A673 (cell line): ENCODE results near the gene PRND. TPM values are rescaled to one million over a fixed set of nuclear protein-coding genes. Genes with fewer than 3 reads are reported as not detected.
"Not testable (repeated sequence)": the region's sequence is repeated elsewhere in the genome, so short reads cannot be mapped to it uniquely, and the experiment has no call there.

Experiments
- BruUV-seq: library from RNA; stranded (reverse); fragments of 400-500 nt; replicated peaks from 2 replicates; lab custom pipeline; 2021; lab: Mats Ljungman, UMichigan
- CTCF ChIA-PET: fragments of 300-600 bp; sonication (Branson Sonifier 250); formaldehyde crosslinking; loops from one replicate; lab custom pipeline; 2022; ENCODE audit warnings: antibody characterized with exemption; lab: Charles Lee
- POLR2A ChIA-PET: fragments of 300-600 bp; sonication (Branson Sonifier 250); formaldehyde crosslinking; loops from one replicate; lab custom pipeline; 2022; ENCODE audit warnings: antibody characterized with exemption; ENCODE audit not compliant: low non-redundant PET; lab: Charles Lee
- DNase-seq: peaks from one replicate; pipeline ENCODE4 v3.0.0-alpha.2; 2015; ENCODE audit warnings: low spot score
- H3K27ac ChIP-seq: fragments of 200-600 bp; sonication (generic); 2 replicates; pipeline ENCODE4 v1.5.1; 2016; ENCODE audit warnings: mixed run types, low read depth, mild to moderate bottlenecking, mixed read lengths, antibody characterized with exemption, low read length; ENCODE audit not compliant: poor library complexity, severe bottlenecking
- H3K27me3 ChIP-seq: fragments of 200-600 bp; sonication (generic); replicated peaks from 2 replicates; pipeline ENCODE4 v1.6.1; 2017; ENCODE audit warnings: mixed run types, low read depth, mild to moderate bottlenecking, mixed read lengths, antibody characterized with exemption, low read length; ENCODE audit not compliant: insufficient read depth, poor library complexity
- H3K36me3 ChIP-seq: fragments of 200-600 bp; sonication (generic); 2 replicates; pipeline ENCODE4 v1.6.1; 2016; ENCODE audit warnings: mixed run types, mild to moderate bottlenecking, mixed read lengths, antibody characterized with exemption, low read length; ENCODE audit not compliant: insufficient read depth, poor library complexity, severe bottlenecking
- H3K4me1 ChIP-seq: fragments of 200-600 bp; sonication (generic); 2 replicates; pipeline ENCODE4 v1.6.1; 2017; ENCODE audit warnings: mixed run types, mild to moderate bottlenecking, mixed read lengths, antibody characterized with exemption, low read length; ENCODE audit not compliant: insufficient read depth, poor library complexity, severe bottlenecking
- H3K4me3 ChIP-seq: fragments of 200-600 bp; sonication (generic); 2 replicates; pipeline ENCODE4 v1.5.1; 2016; ENCODE audit warnings: low read depth, mixed run types, mild to moderate bottlenecking, mixed read lengths, low read length; ENCODE audit not compliant: poor library complexity, severe bottlenecking
- H3K9me3 ChIP-seq: fragments of 200-600 bp; sonication (generic); 2 replicates; pipeline ENCODE4 v1.6.1; 2016; ENCODE audit warnings: mixed run types, low read depth, mild to moderate bottlenecking, mixed read lengths, antibody characterized with exemption, low read length; ENCODE audit not compliant: poor library complexity, severe bottlenecking
- EZH2 ChIP-seq: fragments of 200-600 bp; sonication (generic); IDR thresholded peaks from 2 replicates; pipeline ENCODE4 v1.6.1; 2017; ENCODE audit warnings: borderline replicate concordance, low read depth, mild to moderate bottlenecking, mixed read lengths, antibody characterized with exemption, low read length; ENCODE audit not compliant: poor library complexity, severe bottlenecking
- intact Hi-C: fragments of 100-400 bp; cut with micrococcal nuclease; formaldehyde crosslinking; loops from one replicate; pipeline ENCODE4 v1.10.0; 2022; ENCODE audit not compliant: unreplicated experiment
- total RNA-seq: library from RNA; stranded (reverse); gene quantifications from 2 replicates; pipeline ENCODE4 v1.2.3, GENCODE V29; 2021
- TF ChIP-seq, protein P1 (sequence below): fragments of 300-800, 200-600 bp; sonication (generic); conservative IDR thresholded peaks from 2 replicates; pipeline ENCODE4 v1.5.1; 2017; ENCODE audit warnings: low read depth, mild to moderate bottlenecking, antibody characterized with exemption, low read length, moderate library complexity, mixed read lengths

The PRND gene
- total RNA-seq, 1 experiment from 2014 or later = 0.09 TPM

DNA sequence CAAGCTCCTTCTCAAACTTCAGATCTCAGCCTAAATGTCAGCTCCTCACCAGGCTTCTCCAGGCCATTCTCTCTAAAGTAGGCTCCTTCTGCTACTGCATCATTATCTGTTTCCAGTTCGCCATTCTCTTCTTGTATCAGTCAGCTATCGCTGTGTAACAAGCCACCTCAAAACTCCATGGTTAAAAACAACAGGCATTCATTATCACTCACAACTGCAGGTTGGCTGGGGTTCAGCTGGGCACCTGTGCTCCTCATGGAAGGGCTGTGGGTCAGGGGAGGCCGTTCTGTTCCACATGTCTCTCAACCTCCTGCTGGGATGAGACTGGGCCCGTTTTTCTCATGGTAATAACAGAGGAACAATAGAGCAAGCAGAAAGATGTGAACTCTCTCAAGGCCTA, 28.7 kb downstream of the PRND start:
- Histone ChIP-seq H3K27ac (no peak overlapping the region), H3K27me3 (peaks cover 20% of the 10 kb centered on the region), H3K36me3 (no peaks in the 10 kb centered on the region), H3K9me3 (no peaks in the 10 kb centered on the region), H3K4me1 (no peaks in the 10 kb centered on the region), H3K4me3 (no peak overlapping the region)
- POLR2A ChIA-PET = no interaction called here
- intact Hi-C loops = no loop called here
- no peak for DNase-seq
- CTCF ChIA-PET = no interaction called here
- BruUV-seq = no TSS peak
- TF ChIP-seq, protein P1, sequence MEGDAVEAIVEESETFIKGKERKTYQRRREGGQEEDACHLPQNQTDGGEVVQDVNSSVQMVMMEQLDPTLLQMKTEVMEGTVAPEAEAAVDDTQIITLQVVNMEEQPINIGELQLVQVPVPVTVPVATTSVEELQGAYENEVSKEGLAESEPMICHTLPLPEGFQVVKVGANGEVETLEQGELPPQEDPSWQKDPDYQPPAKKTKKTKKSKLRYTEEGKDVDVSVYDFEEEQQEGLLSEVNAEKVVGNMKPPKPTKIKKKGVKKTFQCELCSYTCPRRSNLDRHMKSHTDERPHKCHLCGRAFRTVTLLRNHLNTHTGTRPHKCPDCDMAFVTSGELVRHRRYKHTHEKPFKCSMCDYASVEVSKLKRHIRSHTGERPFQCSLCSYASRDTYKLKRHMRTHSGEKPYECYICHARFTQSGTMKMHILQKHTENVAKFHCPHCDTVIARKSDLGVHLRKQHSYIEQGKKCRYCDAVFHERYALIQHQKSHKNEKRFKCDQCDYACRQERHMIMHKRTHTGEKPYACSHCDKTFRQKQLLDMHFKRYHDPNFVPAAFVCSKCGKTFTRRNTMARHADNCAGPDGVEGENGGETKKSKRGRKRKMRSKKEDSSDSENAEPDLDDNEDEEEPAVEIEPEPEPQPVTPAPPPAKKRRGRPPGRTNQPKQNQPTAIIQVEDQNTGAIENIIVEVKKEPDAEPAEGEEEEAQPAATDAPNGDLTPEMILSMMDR = no peak
- TF ChIP-seq EZH2 = no peak

DNA sequence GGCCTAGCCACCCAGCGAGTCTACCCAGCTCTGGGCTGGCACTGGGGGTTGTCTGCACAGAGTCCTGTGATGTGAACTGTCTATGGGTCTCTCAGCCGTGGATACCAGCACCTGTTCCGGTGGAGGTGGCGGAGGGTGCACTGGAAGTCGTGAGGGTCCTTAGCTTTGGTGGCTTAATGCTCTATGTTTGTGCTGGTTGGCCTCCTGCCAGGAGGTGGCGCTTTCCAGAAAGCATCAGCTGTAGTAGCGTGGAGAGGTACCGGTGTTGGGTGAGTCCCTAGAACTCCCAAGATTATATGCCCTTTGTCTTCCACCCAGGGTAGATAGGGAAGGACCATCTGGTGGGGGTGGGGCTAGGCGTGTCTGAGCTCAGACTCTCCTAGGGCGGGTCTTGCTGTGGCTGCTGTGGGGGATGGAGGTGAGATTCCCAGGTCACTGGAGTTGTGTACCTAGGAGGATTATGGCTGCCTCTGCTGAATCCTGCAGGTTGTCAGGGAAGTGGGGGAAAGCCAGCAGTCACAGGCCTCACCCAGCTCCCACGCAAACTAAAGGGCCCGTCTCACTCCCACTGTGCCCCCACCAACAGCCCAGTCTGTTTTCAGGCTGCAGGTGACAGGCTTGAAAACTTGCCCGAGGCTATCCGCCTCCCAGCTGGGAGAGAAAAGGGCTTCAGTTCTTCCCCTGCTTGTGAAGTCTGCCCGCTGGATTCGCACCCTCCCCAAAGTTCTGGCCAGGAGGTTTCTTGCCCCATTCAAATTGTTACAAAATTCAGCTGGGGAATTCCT, 37.6 kb downstream of the PRND start:
- peak; percentile 48 for DNase-seq
- POLR2A ChIA-PET, H3K4me3 ChIP-seq, BruUV-seq, H3K27ac ChIP-seq, H3K27me3 ChIP-seq, intact Hi-C loops, H3K36me3 ChIP-seq, H3K9me3 ChIP-seq, CTCF ChIA-PET, H3K4me1 ChIP-seq: not testable (repeated sequence)
- TF ChIP-seq, protein P1 = peak; percentile 52

DNA sequence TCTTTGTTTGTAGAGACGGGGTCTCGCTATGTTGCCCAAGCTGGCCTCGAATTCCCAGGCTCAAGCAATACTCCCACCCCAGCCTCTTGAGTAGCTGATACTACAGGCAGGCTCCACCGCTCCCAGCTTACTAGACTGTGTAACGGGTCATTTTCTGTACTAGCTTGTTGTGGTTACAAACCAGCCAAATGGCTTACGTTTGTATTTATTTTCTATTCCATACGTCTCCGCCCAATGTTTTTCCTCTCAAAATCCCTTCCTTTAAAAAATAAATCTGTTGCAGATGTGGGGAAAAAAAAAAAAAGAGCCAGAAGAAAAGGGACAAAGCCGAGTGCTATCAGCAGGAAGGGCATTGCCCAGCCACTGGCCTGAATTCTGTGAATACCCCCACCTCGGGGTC, 41.6 kb downstream of the PRND start:
- no peaks in the 10 kb centered on the region for H3K27me3 ChIP-seq
- ChIA-PET POLR2A (no interaction called here), CTCF (no interaction called here)
- no TSS peak for BruUV-seq
- intact Hi-C loops = no loop called here
- no peaks in the 10 kb centered on the region for H3K4me1 ChIP-seq
- no peak for DNase-seq
- no peak overlapping the region for H3K4me3 ChIP-seq
- H3K9me3 ChIP-seq = no peaks in the 10 kb centered on the region
- no peaks in the 10 kb centered on the region for H3K36me3 ChIP-seq
- TF ChIP-seq EZH2 = no peak
- TF ChIP-seq, protein P1 = no peak
- H3K27ac ChIP-seq = no peak overlapping the region
